ENCODE results near the gene ITPKA.
"Not testable (repeated sequence)": the region's sequence is repeated elsewhere in the genome, so short reads cannot be mapped to it uniquely, and the experiment has no call there.

Gene ITPKA

DNA sequence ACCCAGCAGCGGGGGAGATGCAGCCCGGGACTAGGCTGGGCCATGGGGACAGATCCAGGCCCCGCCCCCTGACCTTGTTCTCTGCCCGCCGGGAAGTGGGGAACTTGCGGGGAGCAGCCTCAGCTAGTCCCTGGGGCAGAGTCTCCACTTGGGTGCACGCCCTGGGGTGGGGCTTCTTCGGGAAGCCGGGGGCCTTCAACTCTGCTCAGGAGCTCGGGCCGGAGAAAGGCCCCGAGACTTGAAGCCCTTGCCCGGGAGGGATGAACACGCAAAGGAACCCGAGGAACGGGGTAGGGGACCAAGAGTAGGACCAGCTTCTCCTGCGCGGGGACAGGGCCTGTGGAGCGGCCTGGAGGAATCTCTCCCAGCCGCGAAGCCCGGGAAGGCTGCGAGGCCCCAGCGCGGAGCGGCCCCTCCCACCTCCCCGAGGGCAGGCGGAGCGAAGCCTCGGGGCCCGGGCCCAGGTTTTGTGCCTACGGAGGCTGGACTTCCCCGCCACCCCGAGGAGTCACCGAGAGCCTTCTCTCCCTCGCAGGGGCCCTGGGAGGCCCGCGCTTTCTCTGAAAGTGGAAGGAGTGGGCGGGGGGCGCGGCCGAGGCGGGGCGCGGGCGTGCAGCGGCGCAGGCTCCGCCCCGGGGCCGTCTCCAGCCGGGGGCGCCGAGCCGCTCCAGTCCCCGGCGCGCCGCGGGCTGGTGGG is at the start of gene ITPKA:
TSS of gene ITPKA (plus strand) at position 670 of the 697 bp plus-strand sequence. CDS start 54 bp downstream, outside the sequence.
- DNase-seq, result peak; percentile 93

DNA sequence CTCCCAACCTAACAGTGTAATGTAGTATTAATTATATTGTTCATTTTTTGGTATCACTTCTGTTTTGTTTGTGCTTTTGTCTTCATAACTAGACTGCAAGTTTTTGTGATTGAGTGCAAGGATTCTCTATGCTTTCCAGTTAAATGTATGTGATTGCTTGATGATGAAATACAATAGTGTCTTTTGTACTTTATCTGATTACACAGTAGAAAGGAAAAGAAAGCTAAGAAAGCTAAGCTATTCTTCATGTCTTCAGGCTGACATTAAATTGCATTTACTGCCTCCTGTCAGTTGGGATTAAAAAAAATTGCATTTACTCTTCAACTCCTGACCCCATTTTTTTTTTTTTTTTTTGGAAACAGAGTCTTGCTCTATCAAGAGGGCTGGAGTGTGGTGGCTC is 48.3 kb upstream of the ITPKA start:
- no peak for DNase-seq

DNA sequence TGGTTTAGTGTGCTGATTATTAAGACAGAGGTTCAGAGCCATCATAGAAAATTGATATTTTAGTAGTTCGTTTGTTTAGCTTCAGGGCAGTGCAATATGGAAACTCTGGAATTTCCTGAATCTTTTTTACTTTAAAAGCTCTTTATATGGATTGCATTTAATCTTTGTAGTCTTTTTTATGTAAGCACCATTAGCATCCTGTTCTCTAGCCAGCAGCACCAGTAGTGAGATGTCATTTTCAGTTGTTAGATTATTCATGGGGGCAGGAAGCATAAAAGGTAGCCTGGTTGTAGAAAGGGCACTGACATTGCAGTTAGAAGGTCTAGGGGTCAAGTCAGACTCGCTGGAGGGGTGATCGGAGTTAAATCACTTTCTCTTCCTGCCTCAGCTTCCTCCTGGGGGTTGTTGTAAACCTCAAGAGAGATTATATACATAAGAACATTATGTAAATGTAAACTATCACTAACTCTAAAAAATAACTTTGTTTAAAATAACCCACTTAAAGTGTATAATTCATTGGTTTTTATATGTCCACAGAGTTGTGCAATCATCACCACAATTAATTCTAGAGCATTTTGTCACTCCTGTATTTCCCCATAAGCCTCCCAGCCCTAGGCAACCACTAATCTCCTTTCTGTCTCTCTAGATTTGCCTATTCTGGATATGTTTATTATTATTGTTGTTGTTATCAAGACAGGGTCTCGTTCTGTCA is 31.4 kb upstream of the ITPKA start:
- no peak for DNase-seq

DNA sequence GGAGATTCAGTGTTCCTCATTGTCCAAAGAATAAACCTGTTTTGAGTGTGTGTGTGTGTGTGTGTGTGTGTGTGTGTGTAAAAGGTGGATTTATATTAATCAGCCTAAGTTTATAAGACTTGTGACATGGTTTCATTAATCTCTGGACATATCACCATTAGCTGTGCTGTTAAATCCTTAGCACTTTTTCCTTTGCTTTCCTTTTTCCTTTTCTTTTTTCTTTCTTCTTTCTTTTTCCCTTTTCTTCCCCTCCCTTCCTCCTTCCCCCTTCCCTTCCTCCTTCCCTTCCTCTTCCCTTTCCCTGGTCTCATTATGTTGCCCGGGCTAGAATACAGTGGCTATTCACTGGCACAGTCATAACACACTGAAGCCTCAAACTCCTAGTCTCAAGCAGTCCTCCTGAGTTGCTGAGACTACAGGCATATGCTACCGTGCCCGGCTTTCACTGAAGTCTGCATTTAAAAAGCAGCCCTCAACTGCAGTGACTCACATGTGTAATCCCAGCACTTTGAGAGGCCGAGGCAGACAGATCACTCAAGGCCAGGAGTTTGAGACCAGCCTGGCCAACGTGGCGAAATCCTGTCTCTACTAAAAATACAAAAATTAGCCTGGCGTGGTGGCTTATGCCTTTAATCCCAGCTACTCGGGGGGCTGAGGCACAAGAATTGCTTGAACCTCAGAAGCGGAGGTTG is 28.6 kb upstream of the ITPKA start:
- no peak for DNase-seq

DNA sequence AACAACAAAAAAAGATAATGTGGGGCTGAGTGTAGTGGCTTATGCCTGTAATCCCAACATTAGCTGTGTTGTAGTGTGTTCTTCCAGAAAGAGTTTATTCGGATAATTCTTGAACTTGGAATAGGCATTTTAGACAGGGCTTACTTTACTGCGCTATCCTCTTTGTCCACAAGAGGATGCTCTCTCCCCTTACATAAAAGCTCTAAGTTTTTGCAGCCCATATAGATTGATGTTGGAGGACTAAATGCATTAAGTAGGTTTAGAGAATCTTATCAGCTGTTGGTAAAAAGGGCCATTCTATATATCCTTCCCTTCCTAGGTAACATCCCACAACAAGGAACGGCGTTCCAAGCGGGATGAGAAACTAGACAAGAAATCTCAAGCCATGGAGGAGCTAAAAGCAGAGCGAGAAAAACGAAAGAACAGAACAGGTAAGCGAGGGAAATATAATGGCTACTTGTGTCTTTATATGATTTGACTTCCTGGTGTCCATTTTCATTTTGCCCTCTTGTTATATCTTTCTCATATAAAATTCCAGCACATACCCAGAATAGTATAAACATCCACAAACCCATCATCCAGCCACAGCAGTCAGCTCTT is 27.8 kb upstream of the ITPKA start:
- DNase-seq, result peak; percentile 27

DNA sequence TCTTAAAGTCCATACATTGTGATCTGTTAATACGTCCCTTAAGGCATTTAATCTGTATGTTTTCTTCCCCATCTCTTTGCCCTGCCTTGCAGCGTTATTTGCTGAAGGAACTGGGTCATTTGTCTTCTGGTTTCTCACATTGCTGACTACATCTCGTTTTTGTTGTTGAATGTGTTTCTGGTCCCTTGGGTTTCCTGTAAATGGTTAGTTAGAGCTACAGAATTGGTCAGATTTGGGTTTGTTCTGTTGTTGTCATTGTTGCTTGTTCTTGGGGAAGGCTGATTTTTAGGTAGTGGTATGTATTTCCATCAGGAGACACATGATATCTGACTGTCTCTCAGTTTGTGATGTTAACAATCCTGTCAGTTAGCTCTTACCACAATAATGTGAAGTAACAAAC is 27.0 kb upstream of the ITPKA start:
- DNase-seq, result no peak

DNA sequence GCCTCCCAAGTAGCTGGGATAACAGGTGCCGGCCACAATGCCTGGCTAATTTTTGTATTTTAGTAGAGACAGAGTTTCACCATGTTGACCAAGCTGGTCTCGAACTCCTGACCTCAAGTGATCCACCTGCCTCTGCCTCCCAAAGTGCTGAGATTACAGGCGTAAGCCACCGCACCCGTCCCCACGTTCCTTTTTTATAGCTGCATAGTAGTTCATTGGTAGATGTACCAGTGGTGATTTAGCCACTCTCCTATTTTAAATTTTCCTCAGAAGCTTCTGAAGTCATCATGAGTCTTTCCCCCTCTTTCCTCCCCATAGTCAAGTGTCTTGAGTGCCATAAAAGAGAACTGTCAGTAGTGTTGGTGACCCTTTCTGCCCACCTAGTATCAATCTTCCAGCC is 24.0 kb upstream of the ITPKA start:
- DNase-seq, result not testable (repeated sequence)

DNA sequence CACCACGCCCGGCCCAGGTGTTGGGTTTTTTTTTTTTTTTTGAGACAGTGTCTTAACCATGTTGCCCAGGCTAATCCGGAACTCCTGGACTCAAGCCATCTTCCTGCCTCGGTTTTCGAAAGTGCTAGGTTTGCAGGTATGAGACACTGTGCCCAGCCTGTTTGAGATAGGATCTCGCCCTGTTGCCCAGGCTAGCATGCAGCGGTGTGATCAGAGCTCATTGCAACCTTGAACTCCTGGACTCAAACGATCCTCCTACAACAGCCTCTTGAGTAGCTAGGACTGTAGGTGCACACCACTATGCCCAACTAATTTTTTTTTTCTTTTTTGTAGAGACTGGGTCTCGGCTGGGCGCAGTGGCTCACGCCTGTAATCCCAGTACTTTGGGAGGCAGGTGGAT is 20.3 kb upstream of the ITPKA start:
- no peak for DNase-seq

DNA sequence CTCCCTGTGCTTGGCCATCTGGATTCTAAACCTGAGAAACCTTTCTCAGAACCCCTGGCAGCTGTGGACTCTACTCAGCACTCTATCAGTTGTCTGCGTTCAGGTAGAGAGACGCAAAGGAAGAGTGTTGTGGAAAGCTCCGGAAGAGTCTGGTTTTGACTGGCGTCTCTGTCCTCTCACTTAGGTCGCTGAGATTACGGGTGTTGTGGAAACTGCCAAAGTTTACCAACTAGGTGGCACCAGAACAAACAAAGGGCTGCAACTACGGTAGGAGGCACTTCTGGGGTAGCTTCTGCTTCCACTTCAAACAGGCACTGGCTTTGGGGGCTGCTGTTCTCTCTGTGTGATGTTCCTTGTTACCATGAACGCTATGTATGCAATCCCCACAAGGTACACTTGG is 19.2 kb upstream of the ITPKA start:
- no peak for DNase-seq

DNA sequence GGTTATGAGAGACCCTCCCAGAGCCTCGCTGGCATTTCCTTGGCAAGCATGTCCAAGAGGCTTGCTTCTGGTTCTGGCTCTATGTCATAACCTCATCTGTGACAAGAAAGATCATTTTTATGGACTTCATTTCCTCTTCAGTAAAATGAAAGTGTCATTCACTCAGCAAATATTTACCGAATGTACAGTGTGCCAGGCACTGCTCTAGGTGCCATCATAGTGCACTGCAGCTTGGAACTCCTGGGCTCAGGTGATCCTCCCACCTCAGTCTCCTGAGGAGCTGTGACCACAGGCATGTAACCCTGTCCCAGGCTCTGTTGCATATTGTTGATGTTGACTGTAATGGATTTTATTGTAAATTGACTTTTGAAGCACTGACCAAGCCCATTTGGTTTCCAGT is 18.7 kb upstream of the ITPKA start:
- no peak for DNase-seq

DNA sequence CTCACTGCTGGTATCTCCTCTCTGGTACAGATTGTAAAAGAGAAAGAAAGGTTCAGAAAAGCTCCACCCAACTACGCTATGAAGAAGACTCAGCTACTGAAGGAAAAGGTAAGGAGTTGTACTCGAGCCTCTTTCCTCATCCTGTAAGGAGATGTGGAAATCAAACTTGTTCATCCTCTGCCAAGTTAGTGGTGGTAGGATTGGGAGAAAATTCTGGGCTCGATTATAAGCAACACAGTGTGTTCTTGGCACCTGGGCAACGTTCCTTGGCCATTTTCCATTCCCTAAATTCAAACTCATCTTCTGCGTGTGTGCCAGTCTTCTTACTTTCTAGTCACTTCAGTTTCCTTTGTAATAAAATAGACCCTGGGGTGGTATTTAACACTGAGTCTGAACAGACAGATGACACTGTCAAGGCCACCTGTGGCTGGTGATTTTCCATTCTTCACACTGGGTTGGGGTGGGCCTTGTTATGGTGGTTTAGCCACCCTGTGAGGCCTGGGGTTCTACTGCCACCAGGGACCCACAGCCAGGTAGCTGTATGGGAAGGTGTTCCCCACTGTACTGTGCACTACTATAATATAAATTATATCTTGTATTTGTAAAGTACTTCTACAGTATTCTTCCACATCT is 17.1 kb upstream of the ITPKA start:
- DNase-seq, result no peak

DNA sequence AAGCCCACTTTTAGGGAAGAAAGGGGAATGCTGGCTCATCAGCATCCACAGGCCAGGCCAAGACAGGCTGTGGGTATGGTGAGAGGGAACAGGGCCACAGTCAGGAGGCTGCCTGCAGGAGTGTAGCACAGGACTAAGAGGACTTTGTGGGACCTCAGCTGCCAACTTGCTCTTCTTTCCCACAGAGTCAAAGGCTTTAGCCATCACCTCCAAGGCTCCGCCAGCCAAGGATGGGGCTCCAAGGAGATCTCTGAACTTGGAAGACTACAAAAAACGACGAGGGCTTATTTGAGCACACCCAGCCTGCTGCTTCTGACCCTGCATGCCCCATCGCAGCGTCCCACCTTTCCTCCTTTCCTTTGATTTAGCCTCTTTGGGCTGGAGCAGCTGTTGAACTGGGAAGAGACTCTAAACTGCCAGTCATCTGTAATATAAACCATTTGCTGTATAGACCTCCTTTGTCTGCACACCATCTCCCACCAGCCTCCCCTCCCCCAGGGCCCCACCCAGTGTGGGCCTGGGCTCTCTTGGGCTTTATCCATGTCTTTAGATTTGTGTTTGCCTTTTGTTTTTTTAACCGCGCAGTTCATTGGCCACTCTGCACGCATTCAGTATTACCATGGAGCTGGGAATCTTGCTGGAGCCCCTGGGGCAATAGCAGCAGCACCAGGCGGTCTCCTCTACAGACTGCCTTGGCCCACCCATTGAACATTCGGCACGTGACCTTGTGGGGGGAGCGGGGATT is 13.1 kb upstream of the ITPKA start:
- DNase-seq, result no peak

DNA sequence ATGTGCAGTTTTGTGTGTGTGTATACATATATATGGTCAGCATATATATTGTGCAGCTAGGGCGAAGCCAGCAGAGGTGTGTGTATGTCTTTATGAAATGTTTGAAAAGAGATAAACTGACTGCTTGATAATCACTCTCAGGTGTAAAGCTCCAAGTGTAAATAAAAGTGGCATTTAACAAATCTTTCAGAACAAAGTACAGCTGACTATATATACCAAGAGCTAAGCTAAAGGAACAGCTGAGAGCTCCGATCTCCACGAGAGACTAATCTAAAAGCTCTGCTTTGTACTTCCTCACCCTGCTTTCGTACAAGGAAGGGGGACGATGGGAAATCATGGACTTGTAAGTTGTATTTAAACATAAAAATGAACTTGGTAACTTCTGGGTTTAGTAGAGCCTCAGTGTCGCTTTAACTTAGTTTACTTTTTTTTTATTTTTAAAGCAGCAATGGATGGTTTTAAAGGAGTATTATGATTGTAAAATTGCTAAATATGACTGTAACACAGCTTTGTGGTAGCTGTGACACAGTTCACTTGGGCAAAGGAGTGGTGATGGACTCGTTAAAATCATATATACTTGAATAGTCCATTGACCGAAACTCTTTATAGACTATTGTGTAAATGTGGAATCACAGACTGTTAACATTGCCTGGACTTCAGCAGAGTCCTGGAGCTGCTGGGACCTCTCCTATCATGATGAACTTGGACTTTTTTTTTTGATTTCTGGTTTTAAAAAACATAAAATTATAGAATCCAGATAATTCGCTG is 11.4 kb upstream of the ITPKA start:
- no peak for DNase-seq

DNA sequence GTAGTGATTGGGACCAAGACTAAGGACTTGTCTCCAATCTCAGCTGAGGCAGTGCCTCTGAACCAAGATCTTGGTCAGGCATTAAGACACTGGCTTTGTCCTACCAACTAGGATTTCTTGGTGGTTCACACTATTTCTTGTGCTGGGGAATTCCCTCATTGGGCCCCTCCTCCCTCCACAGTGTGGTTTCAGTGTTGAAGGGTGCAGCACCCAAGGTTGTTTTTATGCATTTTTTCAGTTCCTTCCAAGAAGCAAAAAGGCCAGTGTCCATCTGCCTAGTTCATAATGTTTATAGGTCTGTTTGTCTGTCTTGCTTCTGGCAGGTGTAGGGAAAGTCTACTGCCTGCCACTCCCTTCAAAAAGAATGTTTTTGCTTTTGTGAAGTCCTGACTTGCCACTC is 10.6 kb upstream of the ITPKA start:
- DNase-seq, result no peak

DNA sequence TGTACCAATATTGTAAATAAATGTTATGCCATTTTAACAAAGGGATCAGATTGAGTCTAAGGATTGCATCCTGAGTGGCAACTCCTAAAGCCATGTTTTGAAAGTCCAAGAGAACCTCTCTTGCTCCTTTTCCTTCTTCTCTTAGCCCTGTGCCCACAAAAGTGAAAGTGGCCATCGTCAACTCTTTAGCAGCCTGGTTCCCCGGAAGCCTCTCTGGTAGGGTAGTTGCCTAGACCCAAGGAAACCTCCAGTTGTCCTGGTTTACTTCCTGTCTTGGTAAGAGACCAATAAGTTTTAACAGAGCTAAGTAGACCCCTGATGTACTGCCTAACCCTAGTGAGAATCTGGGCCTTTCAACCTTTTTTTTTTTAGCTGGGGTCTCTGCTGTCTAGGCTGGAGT is 10.2 kb upstream of the ITPKA start:
- DNase-seq, result no peak

DNA sequence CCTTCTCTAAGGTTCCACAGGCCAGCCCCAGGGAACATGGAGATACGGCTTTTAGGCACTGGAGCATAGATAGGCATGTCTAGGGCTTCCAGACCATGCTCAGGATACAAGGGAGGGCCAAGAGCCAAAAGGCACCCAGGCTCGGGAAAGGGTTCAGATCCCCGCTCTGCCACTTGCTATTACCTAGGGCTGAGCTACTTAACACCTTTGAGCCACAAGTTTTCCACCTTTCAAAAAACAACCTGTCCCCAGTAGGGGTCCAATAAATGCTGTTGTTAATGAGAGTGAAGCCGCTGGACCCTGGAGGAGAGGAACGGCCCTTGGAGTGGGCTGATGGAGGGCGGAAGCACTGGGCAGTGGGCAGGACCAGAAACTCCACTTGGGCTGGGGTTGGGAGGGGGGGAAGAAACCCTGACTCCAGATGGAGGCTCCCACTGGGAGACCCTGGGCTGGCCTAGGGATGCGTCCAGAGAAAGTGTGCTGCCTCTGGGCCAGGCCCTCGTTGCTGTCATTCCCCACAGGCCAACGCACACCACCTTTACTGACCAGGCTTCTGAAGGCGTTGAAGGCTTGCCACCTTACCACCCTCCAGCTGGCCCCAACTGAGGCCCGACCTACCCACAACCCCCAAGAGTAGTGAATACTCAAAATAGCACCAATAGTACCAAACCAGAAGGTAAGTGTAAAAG is 8.6 kb upstream of the ITPKA start:
- DNase-seq, result no peak

DNA sequence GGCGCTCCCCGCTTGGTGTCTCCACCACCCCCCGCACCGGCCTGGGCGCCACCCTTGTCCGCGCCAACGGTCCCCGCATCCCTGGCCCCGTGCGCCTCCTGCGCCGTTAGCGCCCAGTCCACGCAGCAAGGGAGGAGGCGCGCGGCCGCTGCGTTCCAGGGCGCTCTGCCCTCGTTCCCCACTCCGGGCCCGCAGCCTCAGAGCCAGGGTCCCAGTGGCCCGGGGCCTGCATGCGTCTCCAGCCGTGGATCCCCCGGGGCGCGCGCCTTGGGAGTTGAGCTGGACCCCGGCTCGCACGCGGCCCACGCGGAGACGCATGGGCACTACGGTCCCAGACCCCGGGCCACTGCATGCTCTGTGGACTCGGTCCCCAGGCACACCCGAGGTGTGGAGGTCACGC is 7.4 kb upstream of the ITPKA start:
- DNase-seq, result no peak

DNA sequence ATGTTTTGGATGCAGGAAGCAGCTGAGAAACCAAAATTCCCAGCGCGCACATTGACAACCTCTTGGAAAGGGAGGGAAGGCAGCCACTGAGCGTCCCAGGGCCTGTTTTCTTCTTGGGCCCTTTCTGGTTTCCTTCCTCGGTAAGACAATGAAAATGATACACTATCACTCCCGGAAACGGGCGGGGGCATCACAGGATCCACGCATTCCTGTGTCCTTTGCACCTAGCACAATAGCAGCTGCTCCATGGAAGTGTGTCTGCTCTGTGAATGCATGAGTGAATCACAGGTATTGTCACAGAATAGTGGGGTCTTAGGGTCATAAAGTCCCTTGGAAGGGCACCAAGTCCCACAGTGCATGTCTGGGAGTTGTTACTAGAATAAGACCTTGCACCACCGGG is 6.3 kb upstream of the ITPKA start:
- DNase-seq, result no peak

DNA sequence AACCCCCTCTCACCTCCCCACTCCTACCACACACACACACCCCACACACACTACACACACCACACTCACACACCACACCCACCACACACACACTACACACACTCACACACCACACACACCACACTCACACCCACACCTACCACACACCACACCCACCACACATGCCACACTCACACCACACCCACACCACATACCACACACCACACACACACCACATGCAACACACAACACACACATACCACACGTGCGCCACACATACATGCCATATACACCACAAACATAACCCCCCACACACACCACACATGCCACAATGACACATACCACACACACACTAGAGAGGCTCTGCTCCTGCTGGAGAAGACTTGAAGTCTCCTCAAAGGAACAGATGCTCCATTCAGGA is 5.9 kb upstream of the ITPKA start:
- no peak for DNase-seq

DNA sequence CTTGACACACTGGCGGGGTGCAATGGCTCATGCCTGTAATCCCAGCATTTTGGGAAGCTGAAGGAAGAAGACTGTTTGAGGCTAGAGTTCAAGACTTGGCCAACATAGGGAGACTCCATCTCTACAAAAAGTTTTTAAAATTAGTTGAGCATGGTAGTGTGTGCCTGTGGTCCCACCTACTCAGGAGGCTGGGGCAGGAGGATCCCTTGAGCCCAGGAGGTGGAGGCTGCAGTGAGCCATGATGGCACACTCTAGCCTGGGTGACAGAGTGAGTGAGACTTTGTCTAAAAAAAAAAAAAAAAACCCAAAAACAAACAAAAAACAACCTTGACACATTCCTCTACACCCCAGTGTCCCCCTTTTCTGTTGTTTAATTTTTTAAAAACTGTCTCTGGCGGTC is 4.0 kb upstream of the ITPKA start:
- DNase-seq, result no peak

DNA sequence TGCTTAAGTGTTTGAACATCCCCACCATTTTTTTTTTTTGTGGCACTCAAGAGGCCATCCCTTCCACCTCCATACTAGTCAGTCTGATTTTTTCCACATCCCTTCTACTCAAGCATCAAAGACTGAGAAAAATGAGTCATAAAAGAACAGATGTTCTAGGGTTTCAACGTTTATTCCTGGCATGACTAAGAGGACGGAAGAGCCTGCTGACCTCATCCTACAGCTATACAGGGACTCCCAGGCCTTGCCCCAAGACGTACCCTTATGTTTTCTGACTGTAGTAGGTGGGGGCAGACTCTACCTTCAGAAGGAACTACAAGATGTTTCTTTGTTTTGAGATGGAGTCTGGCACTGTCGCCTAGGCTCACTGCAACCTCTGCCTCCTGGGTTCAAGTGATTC is 3.3 kb upstream of the ITPKA start:
- no peak for DNase-seq

All from retina (tissue), 1 donor.